DND-41 (cell line): Measurements from ENCODE around the gene HP.

Experiments
- CTCF ChIP-seq: IDR thresholded peaks from 2 replicates; pipeline ENCODE4 v1.5.1; 2012; ENCODE audit warnings: borderline replicate concordance, low read length, moderate library complexity, mild to moderate bottlenecking; ENCODE audit not compliant: poor library complexity, severe bottlenecking; ENCODE audit errors: extremely low read depth
- EZH2 ChIP-seq: IDR thresholded peaks from 3 replicates; pipeline ENCODE4 v1.6.1; 2012; ENCODE audit warnings: borderline replicate concordance, low read depth, mild to moderate bottlenecking, moderate library complexity, low read length, inconsistent platforms; ENCODE audit not compliant: severe bottlenecking

- no peak for TF ChIP-seq CTCF
- TF ChIP-seq EZH2 = no peak
These were observed 10.1 kb downstream of the HP start for GRCh38 chr16:72064361-72064894.
